ENCODE data around the gene ST6GALNAC5. TPM values are rescaled to one million over a fixed set of nuclear protein-coding genes. Genes with fewer than 3 reads are reported as not detected.

Gene ST6GALNAC5
- total RNA-seq, 1 donor from 2014 or later = 0.26 TPM

DNA sequence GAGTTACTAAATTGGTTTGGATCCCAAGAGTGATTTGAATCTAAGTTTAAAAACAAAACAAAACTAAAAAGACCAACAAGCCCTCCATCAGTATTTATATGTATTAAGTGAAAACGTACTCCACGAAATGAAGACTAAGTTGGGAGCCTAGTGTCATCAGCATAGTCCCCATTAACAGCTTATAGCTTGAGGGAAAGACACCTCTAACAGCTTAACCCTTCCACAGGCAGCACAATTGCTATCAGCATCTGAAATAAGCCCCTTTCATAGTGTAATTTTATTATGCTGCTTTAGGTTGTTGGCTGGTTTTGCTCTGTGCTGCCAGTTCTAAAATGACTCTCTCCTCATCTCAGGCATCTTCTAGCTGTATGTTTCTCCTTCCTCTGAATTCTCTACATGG lies 25.8 kb upstream of the ST6GALNAC5 start:
- no peak overlapping the region for H3K4me3 ChIP-seq (ENCODE audit: low read depth, low read length)
- DNase-seq (ENCODE audit: low read depth) (no peak), FAIRE-seq (no peak)
- no peaks in the 10 kb centered on the region for H3K27me3 ChIP-seq (ENCODE audit: control insufficient read depth, insufficient read depth, low read length)
- no peaks in the 10 kb centered on the region for H3K36me3 ChIP-seq (ENCODE audit: control insufficient read depth, insufficient read depth, low read length)
- TF ChIP-seq, protein P1, sequence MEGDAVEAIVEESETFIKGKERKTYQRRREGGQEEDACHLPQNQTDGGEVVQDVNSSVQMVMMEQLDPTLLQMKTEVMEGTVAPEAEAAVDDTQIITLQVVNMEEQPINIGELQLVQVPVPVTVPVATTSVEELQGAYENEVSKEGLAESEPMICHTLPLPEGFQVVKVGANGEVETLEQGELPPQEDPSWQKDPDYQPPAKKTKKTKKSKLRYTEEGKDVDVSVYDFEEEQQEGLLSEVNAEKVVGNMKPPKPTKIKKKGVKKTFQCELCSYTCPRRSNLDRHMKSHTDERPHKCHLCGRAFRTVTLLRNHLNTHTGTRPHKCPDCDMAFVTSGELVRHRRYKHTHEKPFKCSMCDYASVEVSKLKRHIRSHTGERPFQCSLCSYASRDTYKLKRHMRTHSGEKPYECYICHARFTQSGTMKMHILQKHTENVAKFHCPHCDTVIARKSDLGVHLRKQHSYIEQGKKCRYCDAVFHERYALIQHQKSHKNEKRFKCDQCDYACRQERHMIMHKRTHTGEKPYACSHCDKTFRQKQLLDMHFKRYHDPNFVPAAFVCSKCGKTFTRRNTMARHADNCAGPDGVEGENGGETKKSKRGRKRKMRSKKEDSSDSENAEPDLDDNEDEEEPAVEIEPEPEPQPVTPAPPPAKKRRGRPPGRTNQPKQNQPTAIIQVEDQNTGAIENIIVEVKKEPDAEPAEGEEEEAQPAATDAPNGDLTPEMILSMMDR (IDR thresholded peaks at IDR 0.05; ENCODE audit: insufficient read depth, low read length, severe bottlenecking) = no peak

DNA sequence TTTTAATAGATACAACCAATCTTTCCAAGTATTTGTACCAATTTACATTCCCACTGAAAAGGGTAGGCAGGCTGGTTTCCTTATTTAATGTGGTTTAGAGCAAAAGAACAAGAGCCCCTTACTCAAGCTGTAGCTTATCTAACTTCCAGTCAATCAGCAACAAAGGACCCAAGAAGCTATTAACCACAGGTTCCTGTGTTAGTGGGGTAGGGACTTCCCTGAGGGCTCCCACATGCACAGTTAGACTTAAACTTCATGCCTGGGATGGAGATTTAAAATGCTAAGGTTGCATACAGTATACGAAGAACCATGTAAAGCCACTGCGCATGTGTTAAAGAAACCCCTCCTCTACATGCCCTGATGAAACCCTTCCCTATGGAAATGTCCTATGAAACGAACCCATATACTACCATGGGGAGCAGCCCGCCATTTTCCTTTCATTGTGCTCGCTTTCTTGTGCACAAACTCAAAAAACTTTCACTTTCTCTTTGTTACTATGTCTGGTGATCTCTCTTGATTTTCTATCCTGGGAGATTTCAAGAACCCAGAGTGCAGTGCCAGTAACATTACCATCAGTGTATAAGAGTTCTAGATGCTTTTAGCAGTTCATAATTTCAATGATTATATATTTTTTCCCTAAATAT lies 23.3 kb upstream of the ST6GALNAC5 start:
- no peak for FAIRE-seq
- TF ChIP-seq, protein P1 (IDR thresholded peaks at IDR 0.05; ENCODE audit: insufficient read depth, low read length, severe bottlenecking) = no peak
- H3K36me3 ChIP-seq (ENCODE audit: control insufficient read depth, insufficient read depth, low read length) = no peaks in the 10 kb centered on the region
- no peak for DNase-seq (ENCODE audit: low read depth)
- no peak overlapping the region for H3K4me3 ChIP-seq (ENCODE audit: low read depth, low read length)
- no peaks in the 10 kb centered on the region for H3K27me3 ChIP-seq (ENCODE audit: control insufficient read depth, insufficient read depth, low read length)

DNA sequence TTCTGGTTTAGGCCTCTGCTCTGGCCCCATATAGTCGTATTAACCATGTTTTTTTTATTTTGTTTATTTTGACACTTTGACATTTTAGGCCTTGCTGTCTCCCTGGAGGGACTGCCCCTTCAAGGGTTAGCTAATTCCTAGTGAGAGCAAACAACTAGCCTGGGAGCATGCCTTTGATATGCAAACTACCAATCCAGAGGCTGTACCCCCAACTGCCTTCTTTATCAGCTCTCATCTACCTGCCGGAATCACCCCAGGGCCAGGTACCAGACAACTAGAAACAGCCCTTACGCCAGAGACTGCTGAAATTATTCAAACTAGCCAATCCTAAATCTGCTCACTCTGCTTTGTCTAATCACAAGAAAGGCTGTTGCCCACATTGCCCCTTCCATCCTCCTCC lies 13.0 kb upstream of the ST6GALNAC5 start:
- no peaks in the 10 kb centered on the region for H3K27me3 ChIP-seq (ENCODE audit: control insufficient read depth, insufficient read depth, low read length)
- no peaks in the 10 kb centered on the region for H3K36me3 ChIP-seq (ENCODE audit: control insufficient read depth, insufficient read depth, low read length)
- DNase-seq (ENCODE audit: low read depth) = no peak
- H3K4me3 ChIP-seq (ENCODE audit: low read depth, low read length) = no peak overlapping the region
- TF ChIP-seq, protein P1 (IDR thresholded peaks at IDR 0.05; ENCODE audit: insufficient read depth, low read length, severe bottlenecking) = no peak
- FAIRE-seq = no peak

DNA sequence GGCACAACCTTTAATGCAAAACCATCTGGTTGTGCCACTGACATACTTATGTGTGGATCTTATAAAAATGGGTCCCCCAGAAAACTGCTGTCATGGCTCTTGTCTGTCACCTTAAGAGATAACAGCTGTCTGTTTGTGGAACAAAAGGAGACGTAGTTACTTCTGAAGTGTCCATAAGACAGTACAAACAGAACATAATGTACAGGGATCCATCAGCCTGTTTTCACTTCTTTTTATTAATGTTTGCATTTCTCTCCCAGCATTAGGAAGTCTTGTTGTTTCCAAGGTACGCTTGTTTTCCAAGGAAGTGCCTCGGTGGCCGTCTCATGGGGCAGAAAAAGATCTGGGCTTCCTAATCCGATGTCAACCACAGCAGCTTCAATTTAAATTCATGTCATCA lies 11.2 kb upstream of the ST6GALNAC5 start:
- Histone ChIP-seq H3K27me3 (ENCODE audit: control insufficient read depth, insufficient read depth, low read length) (no peaks in the 10 kb centered on the region), H3K4me3 (ENCODE audit: low read depth, low read length) (no peak overlapping the region), H3K36me3 (ENCODE audit: control insufficient read depth, insufficient read depth, low read length) (no peaks in the 10 kb centered on the region)
- FAIRE-seq (no peak), DNase-seq (ENCODE audit: low read depth) (no peak)
- TF ChIP-seq, protein P1 (IDR thresholded peaks at IDR 0.05; ENCODE audit: insufficient read depth, low read length, severe bottlenecking) = no peak

GRCh38 chr1:76857138-76857537 lies 10.1 kb upstream of the ST6GALNAC5 start:
- H3K27me3 ChIP-seq (ENCODE audit: control insufficient read depth, insufficient read depth, low read length) = no peaks in the 10 kb centered on the region
- TF ChIP-seq, protein P1 (IDR thresholded peaks at IDR 0.05; ENCODE audit: insufficient read depth, low read length, severe bottlenecking) = no peak
- DNase-seq (ENCODE audit: low read depth) (no peak), FAIRE-seq (no peak)
- H3K4me3 ChIP-seq (ENCODE audit: low read depth, low read length) = no peak overlapping the region
- H3K36me3 ChIP-seq (ENCODE audit: control insufficient read depth, insufficient read depth, low read length) = no peaks in the 10 kb centered on the region

DNA sequence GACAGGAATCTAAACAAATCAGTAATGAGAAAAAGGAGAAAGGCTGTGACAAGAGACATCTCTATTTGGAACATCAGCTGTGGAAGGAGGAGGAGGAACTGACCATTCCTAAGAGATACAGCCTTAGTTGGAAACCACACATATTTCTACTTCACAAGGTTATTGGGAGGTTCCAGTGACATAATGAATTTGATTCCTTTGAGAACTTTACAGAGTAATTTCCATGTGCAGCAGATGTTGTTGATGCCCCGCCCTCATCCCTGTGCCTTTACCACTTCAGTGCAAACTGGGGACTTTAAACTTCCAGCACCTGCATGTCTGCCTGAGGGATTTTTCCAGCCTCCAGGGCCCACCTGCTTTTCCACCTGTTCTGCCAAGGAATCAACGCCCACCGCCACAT lies 9.3 kb upstream of the ST6GALNAC5 start:
- DNase-seq (ENCODE audit: low read depth) = no peak
- no peaks in the 10 kb centered on the region for H3K36me3 ChIP-seq (ENCODE audit: control insufficient read depth, insufficient read depth, low read length)
- TF ChIP-seq, protein P1 (IDR thresholded peaks at IDR 0.05; ENCODE audit: insufficient read depth, low read length, severe bottlenecking) = no peak
- H3K4me3 ChIP-seq (ENCODE audit: low read depth, low read length) = no peak overlapping the region
- no peaks in the 10 kb centered on the region for H3K27me3 ChIP-seq (ENCODE audit: control insufficient read depth, insufficient read depth, low read length)
- no peak for FAIRE-seq
